ENCODE data around the gene DAPP1. TPM values are rescaled to one million over a fixed set of nuclear protein-coding genes. Genes with fewer than 3 reads are reported as not detected.

Gene DAPP1
- total and polyA plus RNA-seq, 2 donors (not counting 1 experiment from before 2014, with no cell fraction given), result not detected

DNA sequence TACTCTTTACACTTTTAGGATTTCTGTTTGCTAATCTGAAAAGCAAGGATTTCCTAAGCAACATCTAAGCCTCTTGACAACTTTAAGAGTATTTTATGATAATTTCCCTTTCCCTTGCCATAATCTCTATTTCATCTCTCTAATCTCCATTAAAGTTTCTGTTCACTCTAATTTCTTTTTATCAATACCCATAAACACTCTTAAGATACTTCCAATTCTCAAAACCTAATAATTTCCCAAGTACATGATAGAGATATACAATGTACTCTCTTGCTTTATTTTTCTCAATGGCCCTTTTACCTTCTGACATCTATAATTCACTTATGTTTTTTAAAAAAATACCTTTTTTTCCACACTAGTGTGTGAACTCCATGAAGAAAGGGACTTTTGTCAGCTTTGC, 26.8 kb downstream of the DAPP1 start:
- Histone ChIP-seq H3K4me2 (ENCODE audit: extremely low read depth, insufficient read depth, low read length) (no peak overlapping the region), H2AFZ (ENCODE audit: low read length) (no peak overlapping the region), H3K4me3 (replicated peaks in 1 of 4; ENCODE audit: control extremely low read depth in 1 of 4, insufficient read depth in 1 of 4, low read depth in 3 of 4, low read length in 4 of 4) (no peak overlapping the region), H4K20me1 (ENCODE audit: control insufficient read depth, extremely low read depth, insufficient read depth, low read length) (no peaks in the 10 kb centered on the region), H3K9ac (ENCODE audit: insufficient read depth, low read length) (no peak overlapping the region), H3K79me2 (ENCODE audit: control insufficient read depth, insufficient read depth, low read length) (no peaks in the 10 kb centered on the region), H3K9me3 (ENCODE audit: control insufficient read depth, insufficient read depth, low read depth, low read length) (no peaks in the 10 kb centered on the region), H3K27me3 (ENCODE audit: control insufficient read depth, insufficient read depth, low read length) (no peaks in the 10 kb centered on the region), H3K36me3 (ENCODE audit: control insufficient read depth, insufficient read depth, low read length) (no peaks in the 10 kb centered on the region), H3K27ac (ENCODE audit: insufficient read depth, low read length) (no peak overlapping the region), H3K4me1 (ENCODE audit: control insufficient read depth, extremely low read depth, insufficient read depth, low read length) (no peaks in the 10 kb centered on the region)
- TF ChIP-seq, protein P1, sequence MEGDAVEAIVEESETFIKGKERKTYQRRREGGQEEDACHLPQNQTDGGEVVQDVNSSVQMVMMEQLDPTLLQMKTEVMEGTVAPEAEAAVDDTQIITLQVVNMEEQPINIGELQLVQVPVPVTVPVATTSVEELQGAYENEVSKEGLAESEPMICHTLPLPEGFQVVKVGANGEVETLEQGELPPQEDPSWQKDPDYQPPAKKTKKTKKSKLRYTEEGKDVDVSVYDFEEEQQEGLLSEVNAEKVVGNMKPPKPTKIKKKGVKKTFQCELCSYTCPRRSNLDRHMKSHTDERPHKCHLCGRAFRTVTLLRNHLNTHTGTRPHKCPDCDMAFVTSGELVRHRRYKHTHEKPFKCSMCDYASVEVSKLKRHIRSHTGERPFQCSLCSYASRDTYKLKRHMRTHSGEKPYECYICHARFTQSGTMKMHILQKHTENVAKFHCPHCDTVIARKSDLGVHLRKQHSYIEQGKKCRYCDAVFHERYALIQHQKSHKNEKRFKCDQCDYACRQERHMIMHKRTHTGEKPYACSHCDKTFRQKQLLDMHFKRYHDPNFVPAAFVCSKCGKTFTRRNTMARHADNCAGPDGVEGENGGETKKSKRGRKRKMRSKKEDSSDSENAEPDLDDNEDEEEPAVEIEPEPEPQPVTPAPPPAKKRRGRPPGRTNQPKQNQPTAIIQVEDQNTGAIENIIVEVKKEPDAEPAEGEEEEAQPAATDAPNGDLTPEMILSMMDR (conservative IDR thresholded peaks at IDR 0.05 in 1 of 2, IDR thresholded peaks at IDR 0.05 in 1 of 2; ENCODE audit: low read depth in 1 of 2, low read length in 2 of 2), result no peak
- no peak for TF ChIP-seq EZH2 (IDR thresholded peaks at IDR 0.05; ENCODE audit: low read length, missing control alignments)
- no peak for DNase-seq (ENCODE audit: low read depth in 2 of 2)

DNA sequence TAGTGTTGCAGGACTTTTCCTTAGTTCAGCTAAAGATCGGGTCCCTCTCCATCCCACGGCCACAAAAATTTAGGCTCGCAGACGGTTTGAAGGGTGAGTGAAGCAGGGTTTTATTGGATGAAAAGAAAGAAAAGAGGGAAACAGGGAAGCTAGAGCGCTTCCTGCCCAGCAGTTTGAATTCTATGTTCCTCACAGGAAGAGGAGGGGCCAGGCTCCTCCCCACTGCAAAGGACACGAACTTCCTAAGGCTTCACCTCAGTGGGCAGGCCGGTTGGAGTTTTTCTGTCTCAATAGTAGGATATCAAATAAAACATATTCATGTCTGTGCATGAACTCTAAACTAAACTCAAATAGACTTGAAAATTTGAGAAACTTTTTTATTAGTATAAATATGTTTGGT, 27.4 kb downstream of the DAPP1 start:
- Histone ChIP-seq H3K36me3 (ENCODE audit: control insufficient read depth, insufficient read depth, low read length) (no peaks in the 10 kb centered on the region), H2AFZ (ENCODE audit: low read length) (no peak overlapping the region), H4K20me1 (ENCODE audit: control insufficient read depth, extremely low read depth, insufficient read depth, low read length) (no peaks in the 10 kb centered on the region), H3K27me3 (ENCODE audit: control insufficient read depth, insufficient read depth, low read length) (no peaks in the 10 kb centered on the region), H3K4me3 (replicated peaks in 1 of 4; ENCODE audit: control extremely low read depth in 1 of 4, insufficient read depth in 1 of 4, low read depth in 3 of 4, low read length in 4 of 4) (no peak overlapping the region), H3K9ac (ENCODE audit: insufficient read depth, low read length) (no peak overlapping the region), H3K4me2 (ENCODE audit: extremely low read depth, insufficient read depth, low read length) (no peak overlapping the region), H3K4me1 (ENCODE audit: control insufficient read depth, extremely low read depth, insufficient read depth, low read length) (no peaks in the 10 kb centered on the region), H3K9me3 (ENCODE audit: control insufficient read depth, insufficient read depth, low read depth, low read length) (no peaks in the 10 kb centered on the region), H3K27ac (ENCODE audit: insufficient read depth, low read length) (no peak overlapping the region), H3K79me2 (ENCODE audit: control insufficient read depth, insufficient read depth, low read length) (no peaks in the 10 kb centered on the region)
- TF ChIP-seq, protein P1 (conservative IDR thresholded peaks at IDR 0.05 in 1 of 2, IDR thresholded peaks at IDR 0.05 in 1 of 2; ENCODE audit: low read depth in 1 of 2, low read length in 2 of 2), result no peak
- TF ChIP-seq EZH2 (IDR thresholded peaks at IDR 0.05; ENCODE audit: low read length, missing control alignments), result no peak
- no peak for DNase-seq (ENCODE audit: low read depth in 2 of 2)

DNA sequence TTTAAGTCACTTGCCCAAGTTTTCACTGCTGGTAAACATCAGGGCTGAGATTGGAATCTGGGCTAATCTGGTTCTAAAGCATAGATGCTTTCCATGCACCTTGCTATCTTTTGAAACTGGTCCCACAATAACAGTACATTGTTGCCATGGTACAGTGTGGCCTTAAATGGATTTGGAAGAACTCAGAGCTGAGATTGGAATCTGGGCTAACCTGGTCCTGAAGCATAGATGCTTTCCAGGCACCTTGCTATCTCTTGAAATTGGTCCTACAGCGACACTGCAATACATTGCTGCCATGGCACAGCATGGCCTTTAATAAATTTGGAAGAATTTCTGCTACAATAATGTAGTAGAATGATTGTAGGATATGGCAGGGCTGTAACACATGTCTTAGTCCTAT, 28.6 kb downstream of the DAPP1 start:
- H3K4me3 ChIP-seq (replicated peaks in 1 of 4; ENCODE audit: control extremely low read depth in 1 of 4, insufficient read depth in 1 of 4, low read depth in 3 of 4, low read length in 4 of 4), result no peak overlapping the region
- no peak for TF ChIP-seq EZH2 (IDR thresholded peaks at IDR 0.05; ENCODE audit: low read length, missing control alignments)
- TF ChIP-seq, protein P1 (conservative IDR thresholded peaks at IDR 0.05 in 1 of 2, IDR thresholded peaks at IDR 0.05 in 1 of 2; ENCODE audit: low read depth in 1 of 2, low read length in 2 of 2), result no peak

More for the DNA sequence above, 28.6 kb downstream of the DAPP1 start:
- H3K9ac ChIP-seq (ENCODE audit: insufficient read depth, low read length), result no peak overlapping the region
- no peaks in the 10 kb centered on the region for H3K36me3 ChIP-seq (ENCODE audit: control insufficient read depth, insufficient read depth, low read length)
- no peak overlapping the region for H3K4me2 ChIP-seq (ENCODE audit: extremely low read depth, insufficient read depth, low read length)
- H2AFZ ChIP-seq (ENCODE audit: low read length), result no peak overlapping the region
- no peaks in the 10 kb centered on the region for H3K27me3 ChIP-seq (ENCODE audit: control insufficient read depth, insufficient read depth, low read length)
- no peak overlapping the region for H3K27ac ChIP-seq (ENCODE audit: insufficient read depth, low read length)
- H3K9me3 ChIP-seq (ENCODE audit: control insufficient read depth, insufficient read depth, low read depth, low read length), result no peaks in the 10 kb centered on the region
- no peaks in the 10 kb centered on the region for H4K20me1 ChIP-seq (ENCODE audit: control insufficient read depth, extremely low read depth, insufficient read depth, low read length)
- no peak for DNase-seq (ENCODE audit: low read depth in 2 of 2)
- no peaks in the 10 kb centered on the region for H3K79me2 ChIP-seq (ENCODE audit: control insufficient read depth, insufficient read depth, low read length)
- no peaks in the 10 kb centered on the region for H3K4me1 ChIP-seq (ENCODE audit: control insufficient read depth, extremely low read depth, insufficient read depth, low read length)

All from fibroblast of lung (primary cell).